Neuronal stem cell (in vitro differentiated cells): ENCODE data around the gene ZNF346.

ENCODE experiments used
- DNase-seq: peaks from one replicate; pipeline ENCODE4 v3.0.0-alpha.2; 2013; ENCODE audit warnings: low spot score
- H2AFZ ChIP-seq: one replicate; pipeline ENCODE4 v1.6.1; 2013; ENCODE audit warnings: mild to moderate bottlenecking, low read length, inconsistent platforms
- H2AK5ac ChIP-seq: 2 replicates; pipeline ENCODE4 v1.6.1; 2013; ENCODE audit warnings: low read depth, mild to moderate bottlenecking, inconsistent platforms, low read length, moderate library complexity, mixed read lengths
- H2BK120ac ChIP-seq: 2 replicates; pipeline ENCODE4 v1.6.1; 2013; ENCODE audit warnings: low read depth, mild to moderate bottlenecking, inconsistent platforms, low read length, moderate library complexity, mixed read lengths
- H2BK12ac ChIP-seq: one replicate; pipeline ENCODE4 v1.6.1; 2013; ENCODE audit warnings: low read length, inconsistent platforms
- H2BK15ac ChIP-seq: 2 replicates; pipeline ENCODE4 v1.6.1; 2013; ENCODE audit warnings: mild to moderate bottlenecking, low read length, inconsistent platforms, mixed read lengths
- H2BK5ac ChIP-seq: one replicate; pipeline ENCODE4 v1.6.1; 2013; ENCODE audit warnings: inconsistent platforms, mild to moderate bottlenecking, low read length, moderate library complexity
- H3K14ac ChIP-seq: one replicate; pipeline ENCODE4 v1.6.1; 2013; ENCODE audit warnings: low read length, inconsistent platforms
- H3K18ac ChIP-seq: 2 replicates; pipeline ENCODE4 v1.6.1; 2013; ENCODE audit warnings: low read length, inconsistent platforms
- H3K23ac ChIP-seq: 2 replicates; pipeline ENCODE4 v1.6.1; 2013; ENCODE audit warnings: low read depth, mild to moderate bottlenecking, mixed read lengths, low read length, inconsistent platforms; ENCODE audit not compliant: poor library complexity
- H3K27ac ChIP-seq: replicated peaks from 3 replicates; pipeline ENCODE4 v1.5.1; 2013; ENCODE audit warnings: low read length, inconsistent platforms
- H3K27me3 ChIP-seq, 3 experiments: 2 replicates each; pipeline ENCODE4 v1.6.1; 2013; ENCODE audit warnings: low read length in 3 of 3, mild to moderate bottlenecking in 2 of 3, inconsistent platforms in 1 of 3, low read depth in 1 of 3, mixed read lengths in 1 of 3, moderate library complexity in 1 of 3; ENCODE audit not compliant: control insufficient read depth in 3 of 3, insufficient read depth in 3 of 3
- H3K36me3 ChIP-seq, 2 donors: replicated peaks in 1 of 2; 2 replicates each; pipeline ENCODE4 v1.6.1; 2013; ENCODE audit warnings: low read length in 2 of 2; ENCODE audit not compliant: control insufficient read depth in 2 of 2, insufficient read depth in 2 of 2
- H3K4ac ChIP-seq: 2 replicates; pipeline ENCODE4 v1.6.1; 2013; ENCODE audit warnings: inconsistent platforms, mild to moderate bottlenecking, low read length, moderate library complexity
- H3K4me1 ChIP-seq, 2 donors: 1 replicate in 1 of 2; 2 replicates in 1 of 2; pipeline ENCODE4 v1.6.1; 2013; ENCODE audit warnings: low read length in 2 of 2, low read depth in 1 of 2; ENCODE audit not compliant: control insufficient read depth in 2 of 2, insufficient read depth in 1 of 2
- H3K4me2 ChIP-seq: one replicate; pipeline ENCODE4 v1.6.1; 2013; ENCODE audit warnings: mild to moderate bottlenecking, low read length, inconsistent platforms; ENCODE audit not compliant: insufficient read depth, poor library complexity, severe bottlenecking
- H3K4me3 ChIP-seq, 2 donors: 2 replicates each; pipeline ENCODE4 v1.5.1; 2013; ENCODE audit warnings: low read length in 2 of 2, mild to moderate bottlenecking in 2 of 2, inconsistent platforms in 1 of 2, moderate library complexity in 1 of 2
- H3K79me1 ChIP-seq: one replicate; pipeline ENCODE4 v1.6.1; 2013; ENCODE audit warnings: low read depth, mild to moderate bottlenecking, inconsistent platforms, low read length, moderate library complexity
- H3K9ac ChIP-seq: one replicate; pipeline ENCODE4 v1.6.1; 2013; ENCODE audit warnings: mild to moderate bottlenecking, low read depth, low read length, inconsistent platforms; ENCODE audit not compliant: poor library complexity
- H3K9me3 ChIP-seq, 2 donors: replicated peaks in 1 of 2; 2 replicates each; pipeline versions ENCODE3 to v1.6.1; 2013; ENCODE audit warnings: low read length in 2 of 2, mild to moderate bottlenecking in 2 of 2, inconsistent platforms in 1 of 2, low read depth in 1 of 2, mixed read lengths in 1 of 2, moderate library complexity in 1 of 2; ENCODE audit not compliant: control insufficient read depth in 2 of 2, insufficient read depth in 1 of 2
- H4K8ac ChIP-seq: one replicate; pipeline ENCODE4 v1.6.1; 2013; ENCODE audit warnings: low read depth, mild to moderate bottlenecking, inconsistent platforms, low read length, moderate library complexity
- H4K91ac ChIP-seq: one replicate; pipeline ENCODE4 v1.6.1; 2013; ENCODE audit warnings: low read length, low read depth, mild to moderate bottlenecking, inconsistent platforms; ENCODE audit not compliant: poor library complexity
- WGBS, 2 donors: extraction: QIAGEN DNeasy Blood & Tissue Kit; methylation state at CpG; one replicate each; pipeline ENCODE4 v1.1.7; 2013; ENCODE audit warnings: missing lambda C conversion rate in 2 of 2, mixed read lengths in 1 of 2; ENCODE audit not compliant: insufficient read length in 2 of 2, insufficient replicate concordance in 1 of 2; ENCODE audit errors: extremely low coverage in 2 of 2; 5-methylcytosine and 5-hydroxymethylcytosine counted together

Gene ZNF346

GRCh38 chr5:177049285-177049684 lies 26.8 kb downstream of the ZNF346 start:
- peaks cover 0 to 10% of the 10 kb centered on the region in 2 donors for H3K4me1 ChIP-seq
- H3K4ac ChIP-seq, result no peak overlapping the region
- DNase-seq, result no peak
- H3K4me3 ChIP-seq, result no peak overlapping the region
- no peaks in the 10 kb centered on the region for H3K9me3 ChIP-seq
- no peak overlapping the region for H3K18ac ChIP-seq
- peaks cover 13 to 86% of the 10 kb centered on the region in 2 donors for H3K36me3 ChIP-seq
- no peak overlapping the region for H3K14ac ChIP-seq
- WGBS, 2 donors, result no CpG with 5 or more reads among the region's 5 CpGs
- H2AK5ac ChIP-seq, result no peak overlapping the region
- no peak overlapping the region for H3K9ac ChIP-seq
- no peak overlapping the region for H3K4me2 ChIP-seq
- H4K91ac ChIP-seq, result no peak overlapping the region
- no peak overlapping the region for H2BK120ac ChIP-seq
- H3K23ac ChIP-seq, result no peak overlapping the region
- no peak overlapping the region for H2BK15ac ChIP-seq
- no peak overlapping the region for H2BK12ac ChIP-seq
- no peak overlapping the region for H3K27ac ChIP-seq
- H2BK5ac ChIP-seq, result no peak overlapping the region
- no peak overlapping the region for H2AFZ ChIP-seq
- H4K8ac ChIP-seq, result no peak overlapping the region
- H3K79me1 ChIP-seq, result no peaks in the 10 kb centered on the region
- H3K27me3 ChIP-seq, result no peaks in the 10 kb centered on the region

DNA sequence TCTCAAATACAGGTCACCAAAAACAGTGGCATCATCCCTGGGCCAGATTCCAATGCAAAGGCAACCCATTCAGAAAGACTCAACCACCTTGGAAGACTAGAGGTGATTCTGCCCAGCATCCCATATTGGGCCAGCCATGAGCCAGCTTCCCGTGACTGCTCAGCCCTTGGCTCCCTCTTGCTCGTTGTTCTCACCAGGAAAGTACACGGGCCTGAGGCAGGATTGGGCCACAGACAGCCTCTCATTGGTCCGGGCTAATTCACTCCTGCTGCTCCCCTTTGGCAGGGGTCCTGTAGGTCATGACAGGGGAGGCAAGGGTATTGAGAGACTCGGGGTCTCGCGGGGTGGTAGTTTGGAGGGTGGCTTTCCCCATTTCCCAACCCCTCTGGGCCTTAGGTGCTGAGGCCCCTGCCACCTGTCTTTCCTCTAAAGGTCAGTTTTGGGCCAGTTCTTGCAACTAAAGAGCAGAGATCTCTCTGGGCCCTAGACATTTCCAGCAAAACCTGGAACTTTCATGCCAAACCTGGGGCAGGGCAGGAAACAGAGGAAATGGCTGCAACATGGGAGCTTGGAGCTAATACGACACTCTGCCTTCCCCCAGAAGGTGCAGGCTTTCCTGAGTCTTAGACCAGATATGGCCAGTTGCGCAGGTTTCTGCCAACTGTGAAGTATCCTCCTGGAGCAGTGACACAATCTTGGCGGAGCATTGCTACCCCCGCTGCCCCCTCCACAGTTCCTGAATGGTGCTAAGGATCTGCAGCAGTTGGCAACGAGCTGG lies 42.2 kb downstream of the ZNF346 start:
- Histone ChIP-seq H3K27ac (no peak overlapping the region), H3K4me2 (no peak overlapping the region), H3K18ac (no peak overlapping the region), H4K8ac (no peak overlapping the region), H3K27me3 (no peaks in the 10 kb centered on the region), H3K9ac (no peak overlapping the region), H2BK5ac (no peak overlapping the region), H3K4me3 (no peak overlapping the region), H2BK120ac (no peak overlapping the region), H3K4me1 (no peaks in the 10 kb centered on the region), H3K36me3 (peaks cover 28 to 76% of the 10 kb centered on the region in 2 donors), H3K4ac (no peak overlapping the region), H2BK15ac (no peak overlapping the region), H2AK5ac (no peak overlapping the region), H2BK12ac (no peak overlapping the region), H3K9me3 (no peaks in the 10 kb centered on the region), H3K14ac (no peak overlapping the region), H4K91ac (no peak overlapping the region), H3K23ac (no peak overlapping the region), H3K79me1 (no peaks in the 10 kb centered on the region), H2AFZ (no peak overlapping the region)
- no CpG with 5 or more reads among the region's 12 CpGs for WGBS, 2 donors
- no peak for DNase-seq

- no peak overlapping the region for H3K18ac ChIP-seq
- H3K4me2 ChIP-seq, result no peak overlapping the region
- H3K4me3 ChIP-seq, result no peak overlapping the region
- peaks cover 26 to 69% of the 10 kb centered on the region in 2 donors for H3K36me3 ChIP-seq
- H3K14ac ChIP-seq, result no peak overlapping the region
- H3K9ac ChIP-seq, result no peak overlapping the region
- H2AFZ ChIP-seq, result no peak overlapping the region
- H3K27me3 ChIP-seq, result no peaks in the 10 kb centered on the region
- no peak overlapping the region for H2BK12ac ChIP-seq
- H2BK15ac ChIP-seq, result no peak overlapping the region
- no peaks in the 10 kb centered on the region for H3K4me1 ChIP-seq
- no peak overlapping the region for H2BK5ac ChIP-seq
- no peak overlapping the region for H3K27ac ChIP-seq
- WGBS, 2 donors, result no CpG with 5 or more reads among the region's 6 CpGs
- no peak for DNase-seq
- no peaks in the 10 kb centered on the region for H3K9me3 ChIP-seq
- H4K91ac ChIP-seq, result no peak overlapping the region
- no peaks in the 10 kb centered on the region for H3K79me1 ChIP-seq
- no peak overlapping the region for H2BK120ac ChIP-seq
- H4K8ac ChIP-seq, result no peak overlapping the region
- no peak overlapping the region for H3K23ac ChIP-seq
- no peak overlapping the region for H3K4ac ChIP-seq
- no peak overlapping the region for H2AK5ac ChIP-seq
These were observed 43.0 kb downstream of the ZNF346 start for GRCh38 chr5:177065491-177065890.

GRCh38 chr5:177066224-177066623 lies 43.7 kb downstream of the ZNF346 start:
- H3K4me3 ChIP-seq, result no peak overlapping the region
- H4K91ac ChIP-seq, result no peak overlapping the region
- no peak overlapping the region for H2AK5ac ChIP-seq
- H3K36me3 ChIP-seq, result peaks cover 27 to 69% of the 10 kb centered on the region in 2 donors
- no peak overlapping the region for H3K27ac ChIP-seq
- H3K18ac ChIP-seq, result no peak overlapping the region
- no peak overlapping the region for H3K4ac ChIP-seq
- no peaks in the 10 kb centered on the region for H3K79me1 ChIP-seq
- no peaks in the 10 kb centered on the region for H3K27me3 ChIP-seq
- H2AFZ ChIP-seq, result no peak overlapping the region
- H2BK15ac ChIP-seq, result no peak overlapping the region
- no peak overlapping the region for H3K9ac ChIP-seq
- H4K8ac ChIP-seq, result no peak overlapping the region
- no CpG with 5 or more reads among the region's 2 CpGs for WGBS, 2 donors
- no peaks in the 10 kb centered on the region for H3K9me3 ChIP-seq
- no peak overlapping the region for H3K14ac ChIP-seq
- no peak for DNase-seq
- H2BK12ac ChIP-seq, result no peak overlapping the region
- H3K4me1 ChIP-seq, result no peaks in the 10 kb centered on the region
- H2BK120ac ChIP-seq, result no peak overlapping the region
- H3K4me2 ChIP-seq, result no peak overlapping the region
- no peak overlapping the region for H2BK5ac ChIP-seq
- H3K23ac ChIP-seq, result no peak overlapping the region
